MM.1S (cell line): ENCODE results near the gene ELANE.

Experiments used
- DNase-seq: peaks from one replicate; pipeline ENCODE4 v3.0.0-alpha.2; 2015
- H2AFZ ChIP-seq: fragments of 300-600 bp; sonication (generic); 2 replicates; pipeline ENCODE4 v1.6.0; 2016; ENCODE audit warnings: antibody characterized with exemption, low read length
- H3F3A ChIP-seq: fragments of 300-600 bp; sonication (generic); 2 replicates; pipeline ENCODE4 v1.6.1; 2016; ENCODE audit warnings: mild to moderate bottlenecking, antibody characterized with exemption, low read length, moderate library complexity, mixed read lengths; ENCODE audit not compliant: insufficient read depth
- H3K27ac ChIP-seq: fragments of 300-600 bp; sonication (generic); 2 replicates; pipeline ENCODE4 v1.5.1; 2016; ENCODE audit warnings: mild to moderate bottlenecking, low read length
- H3K27me3 ChIP-seq: fragments of 300-600 bp; sonication (generic); replicated peaks from 2 replicates; pipeline ENCODE4 v1.6.0; 2016; ENCODE audit warnings: low read length; ENCODE audit not compliant: insufficient read depth
- H3K36me3 ChIP-seq: fragments of 300-600 bp; sonication (generic); replicated peaks from 2 replicates; pipeline ENCODE4 v1.6.1; 2016; ENCODE audit warnings: mild to moderate bottlenecking, low read length, mixed read lengths; ENCODE audit not compliant: insufficient read depth
- H3K4me1 ChIP-seq: fragments of 300-600 bp; sonication (generic); 2 replicates; pipeline ENCODE4 v1.6.1; 2016; ENCODE audit warnings: low read length, mixed read lengths
- H3K4me2 ChIP-seq: fragments of 300-600 bp; sonication (generic); 2 replicates; pipeline ENCODE4 v1.6.0; 2016; ENCODE audit warnings: low read depth, low read length
- H3K4me3 ChIP-seq: fragments of 300-600 bp; sonication (generic); 2 replicates; pipeline ENCODE4 v1.5.1; 2016; ENCODE audit warnings: low read length, mixed read lengths
- H3K79me2 ChIP-seq: fragments of 300-600 bp; sonication (generic); 2 replicates; pipeline ENCODE4 v1.6.1; 2016; ENCODE audit warnings: mixed run types, low read length, mixed read lengths
- H3K9ac ChIP-seq: fragments of 300-600 bp; sonication (generic); 2 replicates; pipeline ENCODE4 v1.6.1; 2016; ENCODE audit warnings: low read length, mixed read lengths
- H3K9me2 ChIP-seq: fragments of 300-600 bp; sonication (generic); replicated peaks from 2 replicates; pipeline ENCODE4 v1.6.1; 2016; ENCODE audit warnings: mild to moderate bottlenecking, low read length, mixed read lengths; ENCODE audit not compliant: insufficient read depth
- H3K9me3 ChIP-seq: fragments of 300-600 bp; sonication (generic); replicated peaks from 2 replicates; pipeline ENCODE4 v1.6.1; 2016; ENCODE audit warnings: mild to moderate bottlenecking, low read length, mixed read lengths; ENCODE audit not compliant: insufficient read depth
- H4K20me1 ChIP-seq: fragments of 300-600 bp; sonication (generic); 2 replicates; pipeline ENCODE4 v1.6.1; 2016; ENCODE audit warnings: mild to moderate bottlenecking, low read length, moderate library complexity, mixed read lengths; ENCODE audit not compliant: insufficient read depth
- EZH2 ChIP-seq: fragments of 300-600 bp; sonication (generic); optimal IDR thresholded peaks from 2 replicates; pipeline ENCODE3; 2017; ENCODE audit warnings: low read depth, mild to moderate bottlenecking, antibody characterized with exemption, low read length, mixed read lengths
- EZH2phosphoT487 ChIP-seq: fragments of 300-600 bp; sonication (generic); IDR thresholded peaks from 2 replicates; pipeline ENCODE4 v1.6.1; 2018; ENCODE audit warnings: antibody characterized with exemption, low read length
- TF ChIP-seq, protein P1 (sequence below): fragments of 300-600 bp; sonication (generic); IDR thresholded peaks from 2 replicates; pipeline ENCODE4 v1.5.1; 2016; ENCODE audit warnings: antibody characterized with exemption, low read length, mixed read lengths

The ELANE gene

DNA sequence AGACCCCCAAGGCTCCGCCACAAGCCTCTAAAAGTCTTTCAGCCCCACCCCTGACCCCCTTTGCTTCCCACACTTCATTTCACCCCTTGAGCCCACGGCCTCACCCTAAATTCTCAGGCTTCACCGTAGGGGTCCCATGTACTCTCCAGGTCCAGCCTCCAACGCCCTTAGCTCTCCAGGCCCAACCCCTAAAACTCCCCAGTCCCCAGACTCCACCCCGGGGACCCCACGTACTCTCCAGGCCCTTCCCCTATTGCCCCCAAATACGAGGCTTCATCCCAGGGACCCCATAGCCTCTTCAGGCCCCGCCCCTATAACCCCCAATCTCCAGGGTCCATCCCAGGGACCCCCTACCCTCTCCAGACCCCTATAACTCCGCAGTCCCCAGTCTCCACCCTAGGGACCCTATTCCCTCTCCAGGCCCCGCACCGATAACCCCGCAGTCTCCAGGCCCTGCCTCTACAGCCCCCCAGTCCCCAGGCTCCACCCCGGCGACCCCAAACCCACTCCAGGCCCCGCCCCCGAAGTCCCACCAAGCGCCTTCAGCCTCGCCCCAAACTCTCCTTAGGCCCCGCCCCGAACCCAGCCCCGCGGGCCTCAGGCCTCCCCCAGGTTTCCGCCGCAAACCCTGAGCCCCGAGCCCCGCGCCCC lies 40.3 kb downstream of the ELANE start:
- H3K9me2 ChIP-seq: no peaks in the 10 kb centered on the region
- H3K4me3 ChIP-seq: peak overlapping the region; percentile 94
- no peaks in the 10 kb centered on the region for H3K4me1 ChIP-seq
- H3K4me2 ChIP-seq: peak overlapping the region; percentile 74
- H3K36me3 ChIP-seq: no peaks in the 10 kb centered on the region
- H3F3A ChIP-seq: no peaks in the 10 kb centered on the region
- H3K27ac ChIP-seq: no peak overlapping the region
- TF ChIP-seq EZH2: no peak
- TF ChIP-seq EZH2phosphoT487: no peak
- TF ChIP-seq, protein P1, sequence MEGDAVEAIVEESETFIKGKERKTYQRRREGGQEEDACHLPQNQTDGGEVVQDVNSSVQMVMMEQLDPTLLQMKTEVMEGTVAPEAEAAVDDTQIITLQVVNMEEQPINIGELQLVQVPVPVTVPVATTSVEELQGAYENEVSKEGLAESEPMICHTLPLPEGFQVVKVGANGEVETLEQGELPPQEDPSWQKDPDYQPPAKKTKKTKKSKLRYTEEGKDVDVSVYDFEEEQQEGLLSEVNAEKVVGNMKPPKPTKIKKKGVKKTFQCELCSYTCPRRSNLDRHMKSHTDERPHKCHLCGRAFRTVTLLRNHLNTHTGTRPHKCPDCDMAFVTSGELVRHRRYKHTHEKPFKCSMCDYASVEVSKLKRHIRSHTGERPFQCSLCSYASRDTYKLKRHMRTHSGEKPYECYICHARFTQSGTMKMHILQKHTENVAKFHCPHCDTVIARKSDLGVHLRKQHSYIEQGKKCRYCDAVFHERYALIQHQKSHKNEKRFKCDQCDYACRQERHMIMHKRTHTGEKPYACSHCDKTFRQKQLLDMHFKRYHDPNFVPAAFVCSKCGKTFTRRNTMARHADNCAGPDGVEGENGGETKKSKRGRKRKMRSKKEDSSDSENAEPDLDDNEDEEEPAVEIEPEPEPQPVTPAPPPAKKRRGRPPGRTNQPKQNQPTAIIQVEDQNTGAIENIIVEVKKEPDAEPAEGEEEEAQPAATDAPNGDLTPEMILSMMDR: no peak
- no peaks in the 10 kb centered on the region for H3K27me3 ChIP-seq
- H3K79me2 ChIP-seq: peaks cover 31% of the 10 kb centered on the region
- no peaks in the 10 kb centered on the region; the same call in 1 of the 2 replicates for H4K20me1 ChIP-seq
- H3K9ac ChIP-seq: peak overlapping the region; percentile 93
- H2AFZ ChIP-seq: peak overlapping the region; percentile 49; the same call in 1 of the 2 replicates
- H3K9me3 ChIP-seq: no peaks in the 10 kb centered on the region
- DNase-seq: peak; percentile 37

DNA sequence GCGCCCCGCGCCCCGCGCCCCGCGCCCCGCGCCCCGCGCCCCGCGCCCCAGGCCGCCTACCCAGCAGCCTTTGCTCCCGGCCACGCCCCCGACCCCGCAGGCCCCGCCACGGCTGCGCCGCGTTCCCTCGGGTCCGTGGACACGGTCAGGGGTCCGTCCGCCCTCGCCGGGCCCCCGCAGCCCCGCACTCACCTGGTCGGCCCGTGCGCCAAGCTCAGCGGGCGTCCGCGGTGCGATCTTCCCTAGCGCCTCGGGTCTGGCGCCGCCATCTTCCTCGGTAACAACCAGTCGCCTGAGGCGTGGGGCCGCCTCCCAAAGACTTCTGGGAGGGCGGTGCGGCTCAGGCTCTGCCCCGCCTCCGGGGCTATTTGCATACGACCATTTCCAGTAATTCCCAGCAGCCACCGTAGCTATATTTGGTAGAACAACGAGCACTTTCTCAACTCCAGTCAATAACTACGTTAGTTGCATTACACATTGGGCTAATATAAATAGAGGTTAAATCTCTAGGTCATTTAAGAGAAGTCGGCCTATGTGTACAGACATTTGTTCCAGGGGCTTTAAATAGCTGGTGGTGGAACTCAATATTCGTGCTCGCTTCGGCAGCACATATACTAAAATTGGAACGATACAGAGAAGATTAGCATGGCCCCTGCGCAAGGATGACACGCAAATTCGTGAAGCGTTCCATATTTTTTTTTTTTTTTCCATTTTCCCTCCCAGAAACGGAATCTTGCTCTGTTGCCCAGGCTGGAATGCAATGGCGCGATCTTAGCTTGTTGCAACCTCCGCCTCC lies 41.0 kb downstream of the ELANE start, which contains the start of the genes MED16 and RNU6-9:
Gene MED16, minus strand, starts transcription at position 294 of the 796 bp plus-strand sequence. CDS start 2,056 bp downstream, outside the sequence.
Gene RNU6-9, plus strand, starts transcription at position 591 of the 796 bp plus-strand sequence.
- Histone ChIP-seq H3K9ac (peak within 1 kb of the TSS; percentile 93), H2AFZ (peak within 1 kb of the TSS; percentile 85), H3K9me3 (no peaks in the 10 kb centered on the region), H3K27ac (peak within 1 kb of the TSS; percentile 67), H3K27me3 (no peaks in the 10 kb centered on the region), H3K4me3 (peak within 1 kb of the TSS; percentile 94), H3K9me2 (no peaks in the 10 kb centered on the region), H3K79me2 (peaks cover 31% of the 10 kb centered on the region), H4K20me1 (no peaks in the 10 kb centered on the region; the same call in 1 of the 2 replicates), H3F3A (no peaks in the 10 kb centered on the region), H3K4me2 (peak within 1 kb of the TSS; percentile 74), H3K4me1 (no peaks in the 10 kb centered on the region), H3K36me3 (no peaks in the 10 kb centered on the region)
- DNase-seq: peak; percentile 96
- no peak for TF ChIP-seq EZH2

DNA sequence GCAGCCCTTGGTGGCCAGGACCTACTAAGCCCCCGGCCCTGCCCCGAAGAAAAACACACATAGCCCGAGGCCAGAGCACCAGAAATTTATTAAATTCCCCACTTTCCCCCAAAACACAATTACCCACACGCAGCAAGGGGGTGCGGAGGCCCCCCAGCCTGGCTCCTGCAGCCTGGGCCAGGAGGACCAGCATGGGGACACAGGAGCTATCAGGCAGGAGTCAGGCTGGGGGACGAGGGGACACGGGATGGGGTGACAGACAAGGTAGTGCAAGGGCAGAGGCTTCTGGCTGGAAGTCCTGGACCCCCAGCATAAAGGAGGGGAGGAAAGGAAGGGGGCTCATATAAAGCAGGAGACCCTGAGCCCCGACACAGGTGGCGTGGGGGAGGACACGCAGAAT lies 44.3 kb downstream of the ELANE start:
- H3K79me2 ChIP-seq: peaks cover 10% of the 10 kb centered on the region
- no peak overlapping the region for H3K27ac ChIP-seq
- TF ChIP-seq, protein P1: no peak
- TF ChIP-seq EZH2phosphoT487: no peak
- no peak for TF ChIP-seq EZH2
- no peaks in the 10 kb centered on the region for H4K20me1 ChIP-seq
- H3K36me3 ChIP-seq: no peaks in the 10 kb centered on the region
- H3K4me1 ChIP-seq: no peaks in the 10 kb centered on the region
- DNase-seq: no peak
- H2AFZ ChIP-seq: no peak overlapping the region
- no peaks in the 10 kb centered on the region for H3K9me2 ChIP-seq
- H3K9me3 ChIP-seq: no peaks in the 10 kb centered on the region
- no peak overlapping the region for H3K4me3 ChIP-seq
- no peak overlapping the region for H3K9ac ChIP-seq
- H3K27me3 ChIP-seq: no peaks in the 10 kb centered on the region
- no peaks in the 10 kb centered on the region for H3F3A ChIP-seq
- H3K4me2 ChIP-seq: no peak overlapping the region
